Measurements from ENCODE around the gene HIF3A.

HIF3A gene

DNA sequence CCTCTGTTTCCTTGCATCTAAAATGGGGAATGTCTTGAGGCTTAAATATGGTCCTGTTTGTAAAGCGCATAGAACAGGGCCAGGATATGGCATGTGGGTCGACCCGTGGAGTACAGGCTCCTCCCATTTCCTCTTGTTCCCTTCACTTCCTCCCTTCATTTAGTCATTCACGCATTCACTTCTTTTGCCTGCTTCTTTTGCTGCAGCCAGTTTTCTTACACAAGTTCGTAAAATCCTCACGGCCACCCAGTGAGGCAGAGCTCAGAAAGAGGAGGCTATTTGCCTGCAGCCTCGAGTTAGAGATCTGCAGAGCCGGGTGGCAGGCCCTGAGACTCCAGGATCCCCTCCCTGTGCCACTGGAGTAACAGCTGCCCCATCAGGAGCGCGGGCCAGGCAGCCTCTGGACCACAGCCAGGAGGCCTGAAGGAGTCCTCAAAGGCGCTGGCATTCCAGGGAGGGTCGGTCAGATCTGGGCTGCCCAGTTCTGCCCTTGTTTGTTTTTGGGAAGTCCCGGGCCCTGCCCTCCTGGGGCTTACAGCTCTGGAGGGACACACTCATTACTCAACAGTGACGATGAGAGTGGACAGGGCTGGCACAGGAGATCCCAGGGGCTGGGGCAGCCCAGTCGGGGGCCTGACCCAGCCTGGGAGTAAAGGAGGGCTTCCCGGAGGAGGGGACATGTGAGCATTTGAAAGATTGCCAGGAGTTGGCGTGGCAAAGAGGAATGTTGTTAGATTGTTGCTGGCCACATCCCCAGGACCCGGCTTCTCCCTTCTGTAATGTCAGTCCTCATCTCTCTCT is 54.6 kb downstream of the HIF3A start:
- Histone ChIP-seq H3K4me3 (ENCODE audit: insufficient read length, low read depth) (no peak overlapping the region), H3K9ac (ENCODE audit: insufficient read length, low read depth) (no peak overlapping the region), H3K4me1 (ENCODE audit: insufficient read depth, insufficient read length) (no peaks in the 10 kb centered on the region), H3K9me3 (ENCODE audit: insufficient read depth, low read length) (no peaks in the 10 kb centered on the region), H3K27me3 (ENCODE audit: insufficient read depth, insufficient read length) (no peaks in the 10 kb centered on the region), H3K36me3 (ENCODE audit: insufficient read depth, insufficient read length, low read length) (peaks cover 60% of the 10 kb centered on the region)
- DNase-seq (ENCODE audit: low read depth, low spot score) = no peak
- TF ChIP-seq SUZ12 (IDR thresholded peaks at IDR 0.05; ENCODE audit: extremely low read depth, insufficient read depth, insufficient read length) = no peak
- no peak for TF ChIP-seq ZNF274 (IDR thresholded peaks at IDR 0.05; ENCODE audit: low read depth, low read length)
- no peak for TF ChIP-seq YY1 (IDR thresholded peaks at IDR 0.05; ENCODE audit: insufficient read depth, insufficient read length)

DNA sequence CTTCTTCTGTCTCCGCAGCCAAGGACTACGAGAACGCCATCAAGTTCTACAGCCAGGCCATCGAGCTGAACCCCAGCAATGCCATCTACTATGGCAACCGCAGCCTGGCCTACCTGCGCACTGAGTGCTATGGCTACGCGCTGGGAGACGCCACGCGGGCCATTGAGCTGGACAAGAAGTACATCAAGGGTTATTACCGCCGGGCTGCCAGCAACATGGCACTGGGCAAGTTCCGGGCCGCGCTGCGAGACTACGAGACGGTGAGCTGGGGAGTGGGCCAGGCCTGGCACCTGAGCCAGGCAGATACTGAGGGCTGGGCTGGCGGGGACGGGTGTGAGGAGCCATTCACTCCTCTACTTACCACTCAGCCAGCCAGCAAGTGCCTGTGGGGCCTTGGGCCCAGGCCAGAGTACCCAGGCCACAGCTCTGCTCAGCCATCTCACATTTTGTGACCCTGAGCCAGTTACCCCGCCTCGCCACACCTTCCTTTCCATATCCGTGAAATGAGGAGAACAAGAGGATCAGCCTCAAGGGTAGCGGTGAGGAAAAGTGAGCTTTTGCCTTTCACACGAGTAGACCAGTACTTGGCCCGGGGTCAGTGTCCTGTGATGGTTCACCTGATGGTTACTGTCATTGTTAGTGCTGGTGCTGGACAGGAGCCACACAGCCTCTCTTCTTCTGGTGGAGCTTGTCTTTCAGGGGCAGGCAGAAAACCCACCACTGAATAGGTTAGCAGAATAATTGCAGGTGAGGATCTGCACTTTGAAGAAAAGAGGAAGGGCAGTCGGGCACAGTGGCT is 57.1 kb downstream of the HIF3A start:
- H3K4me3 ChIP-seq (ENCODE audit: insufficient read length, low read depth) = no peak overlapping the region
- no peaks in the 10 kb centered on the region for H3K9me3 ChIP-seq (ENCODE audit: insufficient read depth, low read length)
- TF ChIP-seq ZNF274 (IDR thresholded peaks at IDR 0.05; ENCODE audit: low read depth, low read length) = no peak
- no peak for TF ChIP-seq YY1 (IDR thresholded peaks at IDR 0.05; ENCODE audit: insufficient read depth, insufficient read length)
- no peak for TF ChIP-seq SUZ12 (IDR thresholded peaks at IDR 0.05; ENCODE audit: extremely low read depth, insufficient read depth, insufficient read length)
- peaks cover 71% of the 10 kb centered on the region for H3K36me3 ChIP-seq (ENCODE audit: insufficient read depth, insufficient read length, low read length)
- H3K9ac ChIP-seq (ENCODE audit: insufficient read length, low read depth) = no peak overlapping the region
- no peak for DNase-seq (ENCODE audit: low read depth, low spot score)
- no peaks in the 10 kb centered on the region for H3K27me3 ChIP-seq (ENCODE audit: insufficient read depth, insufficient read length)
- no peaks in the 10 kb centered on the region for H3K4me1 ChIP-seq (ENCODE audit: insufficient read depth, insufficient read length)

DNA sequence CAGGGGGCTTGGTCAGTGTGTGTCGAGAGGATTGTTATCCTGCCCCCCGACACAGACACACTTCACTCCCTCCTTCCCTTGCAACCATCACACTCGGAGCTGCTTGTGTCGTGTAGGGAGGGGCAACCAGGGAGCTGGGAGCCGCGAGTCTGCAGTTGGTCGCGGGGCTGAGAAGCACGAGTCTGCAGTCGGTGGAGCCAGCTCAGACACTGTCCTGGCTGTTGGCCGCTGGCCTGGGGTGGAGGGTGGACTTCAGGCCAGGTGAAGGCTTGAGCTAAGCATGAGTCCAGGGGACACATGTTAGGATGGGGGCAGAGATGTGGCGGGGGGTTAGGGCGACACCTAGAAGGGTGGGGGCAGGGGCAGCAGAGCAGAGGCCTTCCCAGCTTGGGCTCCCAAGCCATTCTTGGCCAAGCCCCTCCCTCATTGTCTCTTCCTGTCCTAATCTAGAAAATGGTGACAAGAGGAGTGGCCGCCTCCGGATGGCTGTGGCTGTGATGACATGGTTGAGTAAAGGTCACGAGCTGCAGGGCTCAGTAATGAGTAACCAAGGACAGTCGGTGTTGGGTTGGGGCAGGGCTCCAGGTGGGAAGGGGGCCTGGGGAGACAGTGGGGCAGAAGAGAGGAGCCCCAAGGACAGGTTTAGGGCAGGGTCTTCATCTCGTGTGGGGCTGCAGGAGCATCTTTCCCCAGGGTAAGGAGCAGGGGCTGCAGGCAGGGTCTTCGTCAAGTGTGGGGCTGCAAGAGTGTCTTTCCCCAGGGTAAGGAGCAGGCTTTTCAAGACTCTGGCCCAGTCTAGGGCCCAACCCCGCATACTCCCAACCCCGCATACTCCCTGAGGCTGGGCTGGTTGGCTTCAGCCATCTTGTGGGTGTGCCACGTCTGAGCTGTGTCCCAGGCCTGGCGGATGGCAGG is 58.6 kb downstream of the HIF3A start:
- DNase-seq (ENCODE audit: low read depth, low spot score) = no peak

DNA sequence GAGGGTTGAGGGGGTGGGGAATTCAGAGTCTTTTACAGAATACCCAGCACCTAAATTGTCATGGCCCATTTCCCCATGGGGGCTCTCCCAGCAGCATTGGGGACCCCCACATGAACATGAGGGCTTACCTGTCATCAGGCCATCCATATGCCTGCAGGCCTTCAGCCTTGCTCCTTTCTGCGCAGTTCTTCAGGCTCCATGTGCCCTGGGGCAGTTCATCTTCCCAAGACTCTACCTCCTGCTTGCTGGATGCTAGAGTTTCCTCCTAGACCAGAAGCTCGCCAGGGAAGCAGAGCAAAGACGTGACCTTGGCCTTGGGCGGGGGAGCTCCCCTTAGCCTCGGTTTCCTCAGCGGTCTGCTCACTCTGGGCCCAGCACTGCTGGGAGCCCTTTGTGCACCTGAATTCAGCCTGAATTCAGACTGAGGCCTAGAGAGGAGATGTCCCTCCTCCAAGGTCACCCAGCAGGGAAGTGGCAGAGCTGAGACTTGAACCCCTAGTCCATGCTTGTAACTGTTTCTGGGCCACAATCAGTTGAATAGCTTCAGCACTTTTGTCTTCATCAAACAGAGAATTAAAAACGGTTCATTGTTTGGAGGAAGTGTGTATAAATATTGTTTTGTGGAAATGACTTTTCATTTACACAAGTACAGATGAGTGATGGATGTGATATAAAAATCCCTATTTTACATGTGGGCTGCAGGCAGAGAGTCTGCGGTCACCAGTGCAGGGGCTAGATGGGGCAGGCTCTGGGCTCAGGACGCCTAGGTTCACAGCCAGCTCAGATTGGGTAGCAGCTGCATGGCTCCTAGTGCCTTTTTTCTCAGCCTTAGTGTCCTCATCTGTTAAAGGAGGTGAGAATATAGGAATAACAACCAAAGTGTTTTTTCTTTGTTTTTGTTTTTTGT is 59.6 kb downstream of the HIF3A start:
- H3K27me3 ChIP-seq (ENCODE audit: insufficient read depth, insufficient read length) = no peaks in the 10 kb centered on the region
- no peak overlapping the region for H3K4me3 ChIP-seq (ENCODE audit: insufficient read length, low read depth)
- no peak for DNase-seq (ENCODE audit: low read depth, low spot score)
- H3K4me1 ChIP-seq (ENCODE audit: insufficient read depth, insufficient read length) = no peaks in the 10 kb centered on the region
- H3K36me3 ChIP-seq (ENCODE audit: insufficient read depth, insufficient read length, low read length) = peaks cover 61% of the 10 kb centered on the region
- H3K9ac ChIP-seq (ENCODE audit: insufficient read length, low read depth) = no peak overlapping the region
- no peaks in the 10 kb centered on the region for H3K9me3 ChIP-seq (ENCODE audit: insufficient read depth, low read length)
- TF ChIP-seq ZNF274 (IDR thresholded peaks at IDR 0.05; ENCODE audit: low read depth, low read length) (no peak), YY1 (IDR thresholded peaks at IDR 0.05; ENCODE audit: insufficient read depth, insufficient read length) (no peak), SUZ12 (IDR thresholded peaks at IDR 0.05; ENCODE audit: extremely low read depth, insufficient read depth, insufficient read length) (no peak)

More for the DNA sequence above, 58.6 kb downstream of the HIF3A start:
- H3K9ac ChIP-seq (ENCODE audit: insufficient read length, low read depth) = no peak overlapping the region
- TF ChIP-seq ZNF274 (IDR thresholded peaks at IDR 0.05; ENCODE audit: low read depth, low read length) (no peak), SUZ12 (IDR thresholded peaks at IDR 0.05; ENCODE audit: extremely low read depth, insufficient read depth, insufficient read length) (no peak), YY1 (IDR thresholded peaks at IDR 0.05; ENCODE audit: insufficient read depth, insufficient read length) (no peak)
- no peaks in the 10 kb centered on the region for H3K4me1 ChIP-seq (ENCODE audit: insufficient read depth, insufficient read length)
- H3K9me3 ChIP-seq (ENCODE audit: insufficient read depth, low read length) = no peaks in the 10 kb centered on the region
- H3K36me3 ChIP-seq (ENCODE audit: insufficient read depth, insufficient read length, low read length) = peaks cover 65% of the 10 kb centered on the region
- no peak overlapping the region for H3K4me3 ChIP-seq (ENCODE audit: insufficient read length, low read depth)
- no peaks in the 10 kb centered on the region for H3K27me3 ChIP-seq (ENCODE audit: insufficient read depth, insufficient read length)

DNA sequence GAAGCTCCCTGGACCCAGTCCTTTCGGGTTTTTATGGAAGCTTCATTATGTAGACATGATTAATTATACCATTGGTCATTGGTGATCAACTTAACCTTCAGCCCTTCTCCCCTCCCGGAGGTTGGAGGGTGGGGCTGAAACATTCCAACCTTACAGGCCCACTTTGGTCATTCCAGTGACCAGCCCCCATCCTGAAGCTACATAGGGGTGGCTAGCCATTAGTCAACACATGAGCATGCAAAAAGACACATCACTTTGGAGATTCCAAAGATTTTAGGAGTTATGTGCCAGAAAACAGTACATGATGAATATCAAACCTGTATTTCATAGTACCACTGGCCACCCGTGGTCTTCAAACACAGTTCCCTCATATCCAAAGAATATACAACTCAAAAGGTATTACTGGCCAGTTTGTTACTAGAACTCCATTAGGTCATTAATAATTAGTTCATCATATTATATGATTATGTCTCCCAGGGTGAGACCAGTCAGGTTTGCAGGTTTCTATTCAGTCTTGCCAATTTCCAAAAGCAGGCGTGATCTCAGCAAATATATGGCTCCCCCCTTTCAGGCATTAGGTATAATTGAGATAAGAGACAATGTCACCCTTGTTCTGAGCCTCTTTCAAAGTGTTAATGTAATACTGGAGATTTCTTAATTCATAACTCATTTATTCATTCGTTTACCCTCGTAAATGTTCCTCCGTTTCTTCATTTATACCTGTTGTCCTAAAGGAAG is 61.2 kb downstream of the HIF3A start:
- Histone ChIP-seq H3K9ac (ENCODE audit: insufficient read length, low read depth) (no peak overlapping the region), H3K4me1 (ENCODE audit: insufficient read depth, insufficient read length) (no peaks in the 10 kb centered on the region), H3K4me3 (ENCODE audit: insufficient read length, low read depth) (no peak overlapping the region), H3K36me3 (ENCODE audit: insufficient read depth, insufficient read length, low read length) (peaks cover 47% of the 10 kb centered on the region), H3K27me3 (ENCODE audit: insufficient read depth, insufficient read length) (no peaks in the 10 kb centered on the region), H3K9me3 (ENCODE audit: insufficient read depth, low read length) (no peaks in the 10 kb centered on the region)
- DNase-seq (ENCODE audit: low read depth, low spot score) = no peak
- no peak for TF ChIP-seq SUZ12 (IDR thresholded peaks at IDR 0.05; ENCODE audit: extremely low read depth, insufficient read depth, insufficient read length)
- TF ChIP-seq YY1 (IDR thresholded peaks at IDR 0.05; ENCODE audit: insufficient read depth, insufficient read length) = no peak
- no peak for TF ChIP-seq ZNF274 (IDR thresholded peaks at IDR 0.05; ENCODE audit: low read depth, low read length)
